CD4-positive, alpha-beta T cell treated with Interleukin-15 for 4 hours (primary cell): ENCODE measurements around the gene OPCML.

ENCODE experiments used
- DNase-seq: peaks from one replicate; pipeline ENCODE4 v3.0.0-alpha.2; 2020; ENCODE audit warnings: low spot score

Gene OPCML

GRCh38 chr11:132728026-132728425, 804.3 kb downstream of the OPCML start:
- no peak for DNase-seq

DNA sequence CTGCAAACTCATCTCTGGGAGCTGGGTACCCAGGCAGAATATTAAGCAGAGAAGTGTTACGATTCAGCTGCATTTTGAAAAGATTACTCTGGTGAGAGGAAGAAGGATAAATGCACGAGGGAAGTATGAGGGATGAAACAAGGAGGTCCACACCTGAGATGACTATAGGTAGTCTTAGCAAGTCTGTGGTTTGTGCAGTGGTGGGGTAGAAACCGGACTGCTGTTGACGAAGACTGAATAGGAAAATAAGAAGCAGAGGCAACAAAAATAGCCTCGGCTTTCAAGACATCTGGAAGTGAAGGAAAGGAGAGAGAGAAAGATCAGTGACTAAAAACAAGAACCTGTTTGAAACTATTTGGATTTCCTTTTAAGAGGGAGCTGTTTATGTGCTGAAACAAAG, 810.8 kb downstream of the OPCML start:
- DNase-seq: no peak

DNA sequence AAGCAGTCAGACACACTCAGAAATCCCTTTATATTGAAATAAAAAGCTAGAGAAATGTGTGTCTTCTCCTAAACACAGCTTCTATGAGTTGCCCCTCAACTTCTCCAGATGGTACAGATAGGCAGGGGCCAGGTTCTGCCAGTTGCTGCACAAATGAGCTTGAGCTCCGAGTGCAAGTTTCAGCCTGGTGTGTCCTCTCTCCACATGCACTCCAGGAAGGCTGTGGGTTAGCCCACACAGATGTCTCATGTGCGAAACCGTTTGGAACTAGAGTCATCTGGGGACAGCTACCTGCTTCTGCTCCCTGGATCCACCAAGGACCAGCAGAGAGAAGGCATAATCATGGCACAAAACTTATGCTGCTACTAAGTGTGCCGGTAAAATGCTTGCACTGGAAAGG, 812.6 kb downstream of the OPCML start:
- DNase-seq: no peak

DNA sequence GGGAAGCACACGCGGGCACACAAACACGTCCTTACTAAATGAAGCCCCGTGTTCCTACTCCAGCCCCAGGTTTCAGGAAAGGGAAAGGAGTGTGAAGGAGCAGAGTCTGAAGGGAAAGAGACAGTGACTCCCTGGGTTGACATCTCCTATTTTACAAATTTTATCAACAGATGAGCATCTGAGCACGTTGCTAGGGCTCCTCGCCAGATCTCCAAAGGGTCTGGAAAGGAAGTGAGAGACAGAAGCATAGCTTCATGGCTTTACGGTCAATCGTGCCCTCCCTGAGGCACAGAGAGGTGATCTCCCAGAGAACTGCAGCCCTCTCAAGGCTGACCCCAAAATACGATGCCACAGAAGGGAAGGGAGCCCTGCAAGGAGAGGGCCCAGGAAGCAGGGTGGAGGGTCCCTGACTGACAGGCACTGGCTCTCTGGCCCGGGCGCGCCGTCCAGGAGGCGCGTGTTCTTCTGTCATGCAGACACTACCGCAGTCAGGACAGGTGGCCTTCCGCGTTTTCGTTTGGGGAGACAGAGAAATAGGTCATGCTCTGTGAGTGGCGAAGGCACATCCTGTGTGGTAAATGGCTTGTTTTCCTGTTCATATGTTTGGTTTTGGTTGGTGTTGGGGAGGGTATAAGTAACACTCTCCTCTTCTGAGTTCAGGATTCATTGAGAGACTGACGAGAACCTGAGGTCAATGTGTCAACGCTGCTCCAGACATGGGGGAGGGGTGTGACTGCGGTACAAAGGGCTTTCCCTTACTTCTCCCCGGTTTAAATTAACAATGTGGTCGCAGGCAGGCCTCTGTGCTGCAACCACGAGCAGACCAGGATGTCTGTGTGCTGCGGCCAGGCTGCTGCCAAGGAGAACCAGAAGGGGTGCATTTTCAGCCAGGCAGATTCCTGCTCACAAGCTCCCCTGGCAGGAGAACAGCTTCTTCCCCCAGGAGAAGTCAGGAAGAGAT, 813.3 kb downstream of the OPCML start:
- peak; percentile 20 for DNase-seq

DNA sequence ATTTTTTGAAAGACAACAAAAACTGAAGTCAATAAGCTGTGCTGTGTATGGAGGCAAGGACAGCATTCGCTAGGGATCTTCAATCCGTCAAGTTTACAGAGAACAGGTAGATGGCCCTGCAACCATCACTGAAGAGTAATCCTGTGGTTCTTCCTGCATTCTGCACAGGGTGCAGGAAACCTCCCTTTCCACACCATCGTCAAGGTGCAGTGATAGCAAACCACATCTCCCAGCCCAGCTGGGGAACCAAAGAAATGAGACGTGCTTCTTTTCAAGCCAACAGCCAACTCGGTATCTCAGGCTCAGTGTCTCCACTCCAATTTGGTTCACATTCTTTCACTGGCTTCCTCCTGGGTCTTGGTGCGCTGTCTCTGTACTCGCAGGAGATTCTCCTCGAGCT, 814.5 kb downstream of the OPCML start:
- no peak for DNase-seq

GRCh38 chr11:132716037-132716436, 816.3 kb downstream of the OPCML start:
- no peak for DNase-seq

GRCh38 chr11:132714859-132715440, 817.4 kb downstream of the OPCML start:
- no peak for DNase-seq

DNA sequence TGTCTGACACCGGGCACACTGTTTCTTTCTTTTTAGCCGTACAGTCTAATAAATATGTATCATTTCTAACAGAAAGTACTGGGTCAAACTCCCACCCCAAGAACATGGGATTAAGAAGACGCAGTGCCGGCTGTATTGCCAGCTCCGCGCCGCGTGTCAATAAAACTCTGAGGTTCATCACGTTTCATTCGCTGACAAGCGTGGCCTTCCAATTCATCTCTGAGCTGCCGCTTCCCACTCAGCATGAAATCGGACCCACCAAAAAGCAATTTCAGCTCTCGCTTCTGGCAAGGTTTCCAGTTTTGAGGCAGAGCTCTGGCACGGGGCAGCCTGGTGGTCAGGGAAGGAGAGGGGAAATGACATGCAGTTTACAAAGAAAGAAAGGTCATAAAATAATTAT, 819.8 kb downstream of the OPCML start:
- DNase-seq: no peak

GRCh38 chr11:132704781-132705375, 827.4 kb downstream of the OPCML start:
- DNase-seq: no peak

GRCh38 chr11:132692891-132693290, 839.4 kb downstream of the OPCML start:
- no peak for DNase-seq

DNA sequence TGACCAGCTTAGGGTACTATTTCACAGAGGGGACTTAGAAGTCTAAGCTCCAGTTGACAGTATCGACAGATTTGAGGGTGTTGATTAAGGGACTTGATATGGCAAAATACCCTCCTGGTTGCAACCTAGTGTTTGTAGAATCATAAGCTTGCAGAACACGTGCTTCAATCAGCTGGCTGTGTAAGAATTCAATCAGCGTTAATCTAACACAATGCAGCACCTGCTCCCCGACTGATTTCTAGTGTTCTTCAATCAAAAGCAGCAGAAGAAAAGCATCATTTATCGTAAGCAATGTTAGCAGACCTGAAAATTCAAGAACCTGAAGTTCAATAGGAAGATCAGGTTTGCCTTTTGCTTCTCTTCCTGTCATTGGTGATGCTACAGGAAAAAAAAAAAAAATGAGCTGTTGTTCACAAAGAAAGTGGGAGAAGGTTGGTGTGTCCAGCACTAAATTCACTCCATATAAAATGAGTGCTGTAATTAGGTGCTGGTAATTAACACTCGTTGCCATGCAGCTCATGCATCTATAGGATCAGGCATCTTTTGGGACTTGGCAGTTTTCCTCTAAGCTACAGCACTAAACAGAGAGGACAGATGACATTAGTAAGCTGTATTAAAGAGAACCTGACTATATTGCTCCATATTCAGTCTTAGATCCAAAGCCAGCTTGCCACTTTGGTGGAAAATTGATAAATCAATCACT, 840.3 kb downstream of the OPCML start:
- DNase-seq: no peak

- DNase-seq: no peak
Observed at GRCh38 chr11:132686886-132687285, 845.4 kb downstream of the OPCML start.

- no peak for DNase-seq
Observed at GRCh38 chr11:132685174-132685611, 847.1 kb downstream of the OPCML start.

DNA sequence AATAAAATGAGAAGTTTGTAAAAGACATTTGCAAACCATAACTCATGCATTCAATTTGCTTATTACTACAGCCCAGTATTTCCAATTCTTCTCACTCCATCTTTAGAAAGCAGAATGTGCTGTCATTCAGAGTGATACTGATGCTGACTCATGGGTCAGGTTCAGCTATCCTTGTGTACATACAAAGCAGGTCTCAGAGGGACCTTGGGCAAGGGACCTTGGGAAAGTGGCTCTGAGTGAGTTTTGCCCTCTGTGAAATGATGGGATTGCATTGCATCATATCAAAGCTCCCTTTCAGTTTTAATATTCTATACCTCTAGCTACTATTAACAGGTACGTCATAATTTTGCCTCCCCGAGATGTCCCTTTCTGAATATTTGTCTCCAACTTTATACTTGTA, 848.7 kb downstream of the OPCML start:
- no peak for DNase-seq

DNA sequence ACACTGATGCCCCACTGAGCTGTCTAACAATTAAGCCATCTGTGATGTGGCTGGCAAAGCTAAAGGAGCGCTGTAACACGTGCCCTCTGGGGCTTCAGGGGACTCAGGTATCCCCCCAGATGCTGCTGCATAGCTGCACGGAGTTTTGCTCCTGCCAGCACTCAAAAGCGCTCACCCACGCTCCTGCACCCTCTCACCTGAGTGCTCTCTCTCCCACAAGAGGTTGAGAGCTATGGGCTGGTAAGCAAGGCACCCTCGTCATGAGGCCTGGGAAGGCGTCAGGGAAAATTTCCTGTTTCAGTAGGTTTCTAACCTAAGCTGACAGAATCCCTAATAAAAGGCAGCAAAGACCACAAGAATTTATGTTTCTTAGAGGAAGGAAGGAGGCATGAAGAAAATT, 850.3 kb downstream of the OPCML start:
- DNase-seq: no peak

GRCh38 chr11:132680584-132680983, 851.7 kb downstream of the OPCML start:
- no peak for DNase-seq

DNA sequence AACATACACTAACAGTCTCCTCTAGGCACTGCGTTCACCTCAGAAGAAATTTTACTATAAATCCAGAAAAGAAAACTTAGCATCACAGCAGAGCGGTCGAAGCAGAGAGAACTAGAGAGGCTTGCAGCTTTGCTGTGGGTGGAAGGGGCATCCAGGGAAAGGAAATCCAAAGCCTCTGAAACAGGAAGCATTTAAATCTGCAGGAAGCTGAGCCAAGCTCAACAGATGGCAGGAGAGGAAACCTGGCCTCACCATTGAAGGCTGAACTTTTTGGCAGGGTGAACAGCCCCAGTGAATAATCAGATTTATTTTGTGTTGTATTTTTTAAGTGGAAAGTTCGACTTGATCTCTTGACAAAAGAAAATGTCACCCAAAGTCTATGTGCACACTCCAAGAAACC, 858.1 kb downstream of the OPCML start:
- no peak for DNase-seq

- DNase-seq: no peak
Observed at GRCh38 chr11:132671851-132672370, 860.4 kb downstream of the OPCML start.

GRCh38 chr11:132670921-132671675, 861.2 kb downstream of the OPCML start:
- DNase-seq: no peak

DNA sequence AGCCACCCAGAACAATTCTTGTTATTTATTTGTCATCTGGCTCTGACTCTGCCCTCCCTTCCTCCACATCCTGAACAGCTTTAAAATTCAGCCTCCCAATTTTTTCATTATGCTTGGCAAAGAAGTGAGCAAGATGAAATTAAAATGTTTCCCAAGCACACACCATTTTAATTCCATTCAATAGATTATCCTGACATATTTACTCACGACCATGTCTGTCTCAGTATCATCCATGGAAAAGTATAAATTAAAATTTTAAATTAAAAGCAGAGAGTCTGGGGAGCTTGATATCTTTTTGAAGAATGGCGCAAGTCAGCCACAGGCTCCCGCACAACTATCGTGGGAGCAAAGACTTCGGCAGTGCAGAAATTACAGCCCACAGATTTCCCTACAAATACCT, 862.4 kb downstream of the OPCML start:
- no peak for DNase-seq

DNA sequence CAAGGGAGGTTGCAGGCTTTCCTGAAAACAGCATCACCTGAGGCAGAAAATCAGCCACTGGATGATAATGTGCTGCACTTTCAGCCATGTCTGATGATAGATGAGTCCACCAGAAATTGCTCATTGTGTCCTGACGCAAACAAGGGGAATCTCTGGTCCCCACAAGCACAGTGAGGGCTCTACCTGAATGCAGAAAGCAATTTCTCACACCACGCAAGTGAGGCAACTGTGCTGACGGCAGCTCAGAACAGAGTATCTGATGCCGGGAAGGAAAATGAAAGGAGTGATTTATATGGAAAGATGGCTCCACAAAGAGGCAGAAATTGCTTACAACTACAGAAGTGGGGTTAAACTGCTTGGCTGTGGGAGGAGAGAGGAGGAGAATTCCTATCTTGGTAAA, 867.1 kb downstream of the OPCML start:
- no peak for DNase-seq

- no peak for DNase-seq
Observed at GRCh38 chr11:132658696-132659095, 873.6 kb downstream of the OPCML start.
